Measurements from ENCODE around the gene RSPO4. TPM values are rescaled to one million over a fixed set of nuclear protein-coding genes. Genes with fewer than 3 reads are reported as not detected.

Gene RSPO4
- total and polyA plus RNA-seq, 9 of the 15 experiments (the other 6 are each of a cell fraction or from before 2014, with no cell fraction given), result 0.04 to 0.34 TPM; not detected in 7

DNA sequence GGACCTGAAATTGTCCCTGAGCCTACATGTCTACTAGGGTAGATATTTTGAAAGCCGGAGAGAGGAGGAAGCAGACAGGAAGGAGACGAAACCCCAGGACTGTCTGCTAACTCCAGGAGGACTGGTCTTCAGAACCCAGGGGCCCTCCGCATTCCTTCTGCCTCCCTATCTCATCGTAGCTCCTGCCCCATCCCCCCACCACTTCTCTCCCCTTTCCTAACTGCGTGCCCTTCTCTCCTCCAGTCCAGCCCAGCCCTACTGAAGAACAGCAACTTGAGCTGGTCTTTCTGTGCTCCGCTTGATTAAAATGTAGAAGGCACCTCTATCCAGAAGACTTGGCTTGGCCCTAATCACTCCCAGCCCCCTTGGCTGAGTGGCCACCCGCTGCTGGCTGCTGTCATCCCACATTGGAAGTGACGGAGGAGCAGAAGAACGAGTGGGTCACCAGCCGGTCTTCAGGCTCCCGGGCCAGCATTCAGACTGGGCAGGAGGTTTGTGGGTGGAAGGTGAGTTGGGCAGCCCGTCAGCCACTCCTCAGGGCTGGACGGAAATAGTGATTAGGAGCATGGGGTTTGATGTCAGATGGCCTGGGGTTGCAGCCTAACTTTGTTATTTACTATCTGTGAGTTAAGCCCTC lies 57.2 kb downstream of the RSPO4 start (continued):
- TF ChIP-seq RBM25 (IDR thresholded peaks at IDR 0.05; ENCODE audit: low read depth, low read length, severe bottlenecking), result no peak
- no peak for TF ChIP-seq SETDB1 (IDR thresholded peaks at IDR 0.05; ENCODE audit: low read length)
- TF ChIP-seq SNRNP70 (optimal IDR thresholded peaks at IDR 0.05; ENCODE audit: low read depth, low read length), result no peak
- no peak for TF ChIP-seq NR4A1 (CRISPR knock-in tag; IDR thresholded peaks at IDR 0.05)
- no peak for TF ChIP-seq NR4A1 (tag; IDR thresholded peaks at IDR 0.05)
- TF ChIP-seq PCBP1 (IDR thresholded peaks at IDR 0.05; ENCODE audit: low read depth, low read length, poor library complexity, severe bottlenecking), result no peak
- TF ChIP-seq SAFB (IDR thresholded peaks at IDR 0.05; ENCODE audit: borderline replicate concordance, low read depth, low read length), result no peak
- no peak for TF ChIP-seq NBN (IDR thresholded peaks at IDR 0.05; ENCODE audit: low read depth)

DNA sequence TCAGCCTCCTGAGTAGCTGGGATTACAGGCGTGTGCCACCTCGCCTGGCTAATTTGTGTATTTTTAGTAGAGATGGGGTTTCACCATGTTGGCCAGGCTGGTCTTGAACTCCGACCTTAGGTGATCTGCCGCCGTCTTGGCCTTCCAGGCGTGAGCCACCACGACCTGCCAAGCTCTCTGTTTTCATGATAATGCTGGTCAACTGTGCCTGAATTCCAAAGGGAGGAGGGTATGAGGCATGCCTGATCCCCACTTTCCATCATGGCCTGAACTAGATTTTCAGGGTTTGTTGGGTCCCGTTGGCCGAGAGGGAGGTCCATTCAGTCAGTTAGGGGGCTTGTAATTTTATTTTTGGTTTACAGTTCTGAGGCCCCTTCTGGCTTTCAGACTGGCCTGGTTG lies 58.0 kb downstream of the RSPO4 start:
- 8% methylated on average over 9 of the region's 9 CpGs for WGBS (ENCODE audit: insufficient coverage, low coverage, missing lambda C conversion rate)
- FAIRE-seq (no peak), DNase-seq (ENCODE audit: extremely low read depth in 1 of 4, low spot score in 3 of 4) (no peak), ATAC-seq (no peak)
- H3K4me1 ChIP-seq (replicated peaks in 1 of 2; ENCODE audit: control insufficient read depth in 2 of 2, insufficient read depth in 2 of 2, low read length in 2 of 2), result no peaks in the 10 kb centered on the region; a peak in 1 of 5 replicates
- no peaks in the 10 kb centered on the region for H3K36me3 ChIP-seq (ENCODE audit: control insufficient read depth, insufficient read depth, low read length)
- no peak overlapping the region for H3K4me2 ChIP-seq (ENCODE audit: insufficient read depth, low read length)
- H3K9me1 ChIP-seq (ENCODE audit: control insufficient read depth, insufficient read depth, low read length), result no peaks in the 10 kb centered on the region
- no peaks in the 10 kb centered on the region for H3K9me3 ChIP-seq (replicated peaks; ENCODE audit: control insufficient read depth, insufficient read depth, low read depth, low read length)
- H3K4me3 ChIP-seq, result no peak overlapping the region
- no peak overlapping the region for H2AFZ ChIP-seq (ENCODE audit: low read depth, low read length)
- no peaks in the 10 kb centered on the region for H3K79me2 ChIP-seq (ENCODE audit: control insufficient read depth, insufficient read depth, low read length)
- CTCF ChIA-PET (ENCODE audit: low intra/inter-chr PET ratio), result no interaction called here
- POLR2A ChIA-PET, result interaction anchor here (0.6 kb wide), 1 partner anchor 152 kb away, joined by 4 read pairs; no protein-coding TSS in a partner anchor
- H3K27ac ChIP-seq (ENCODE audit: extremely low read depth, low read depth, low read length), result no peak overlapping the region
- H3K27me3 ChIP-seq (ENCODE audit: control insufficient read depth in 2 of 2, insufficient read depth in 2 of 2, low read length in 2 of 2), result peaks cover 13 to 55% of the 10 kb centered on the region in 2 experiments; a peak in 4 of 5 replicates
- BruUV-seq (replicated peaks), result no TSS peak
- in situ Hi-C loops (cut with MboI), result no loop called here
- no peaks in the 10 kb centered on the region for H4K20me1 ChIP-seq (replicated peaks; ENCODE audit: control insufficient read depth, insufficient read depth, low read length)
- no peak overlapping the region for H3K9ac ChIP-seq (ENCODE audit: insufficient read depth in 1 of 2, low read depth in 2 of 2, low read length in 2 of 2)
- intact Hi-C loops (cut with micrococcal nuclease), result no loop called here
- TF ChIP-seq RBM34 (IDR thresholded peaks at IDR 0.05; ENCODE audit: borderline replicate concordance, insufficient read depth, low read length), result no peak
- TF ChIP-seq BHLHE40 (IDR thresholded peaks at IDR 0.05; ENCODE audit: low read length), result no peak
- TF ChIP-seq POLR2A (conservative IDR thresholded peaks at IDR 0.05), result no peak
- TF ChIP-seq DDX20 (tag; IDR thresholded peaks at IDR 0.05; ENCODE audit: low read depth), result no peak
- TF ChIP-seq, protein P1, sequence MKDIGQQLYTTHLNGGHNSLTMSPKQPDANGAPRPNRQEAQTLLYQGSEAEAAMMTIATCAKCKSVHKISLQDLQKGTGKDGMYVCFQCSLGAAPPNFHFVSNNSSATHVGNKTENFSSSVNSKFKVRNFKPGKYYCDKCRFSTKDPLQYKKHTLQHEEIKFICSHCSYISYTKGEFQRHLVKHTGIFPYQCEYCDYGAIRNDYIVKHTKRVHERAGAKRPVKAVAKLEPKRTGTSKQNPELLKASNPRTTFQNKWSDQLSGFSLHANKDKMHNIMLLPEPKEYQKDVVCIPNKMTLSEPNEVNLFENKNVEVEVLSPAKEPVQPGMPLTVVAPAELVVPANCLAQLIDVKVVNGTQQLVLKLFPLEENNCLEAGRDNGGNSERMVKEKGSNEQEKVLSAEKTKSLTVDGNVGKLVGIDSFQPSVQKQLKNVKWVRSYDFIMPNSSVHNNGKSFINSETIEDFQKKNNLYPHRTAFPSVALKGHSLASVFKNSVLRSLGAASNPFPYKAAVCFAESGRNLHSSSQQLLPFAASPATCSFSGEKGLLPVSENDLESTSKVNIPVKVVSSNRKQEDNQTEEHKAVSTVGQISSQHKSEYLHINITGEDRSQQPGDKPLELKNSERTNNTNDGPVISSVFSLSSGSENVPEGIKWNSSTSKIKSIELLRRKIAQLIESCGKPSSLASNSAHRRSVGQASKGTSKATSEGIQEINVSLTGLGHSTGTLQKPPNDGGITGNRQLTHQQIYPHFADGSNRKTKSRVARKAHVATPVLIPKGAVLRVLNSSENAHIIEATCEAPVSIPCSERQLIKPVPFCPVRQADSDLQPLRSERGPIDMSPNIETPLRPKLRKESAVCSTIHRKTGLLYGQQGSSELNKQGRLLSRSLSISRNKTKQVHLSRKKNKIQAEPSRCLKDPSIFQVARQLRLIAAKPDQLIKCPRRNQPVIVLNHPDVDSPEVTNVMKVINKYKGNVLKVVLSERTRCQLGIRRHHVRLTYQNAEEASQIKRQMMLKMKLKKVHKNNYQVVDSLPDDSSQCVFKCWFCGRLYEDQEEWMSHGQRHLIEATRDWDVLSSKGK (CRISPR knock-in tag; IDR thresholded peaks at IDR 0.05), result no peak
- no peak for TF ChIP-seq GABPB2 (CRISPR knock-in tag; conservative IDR thresholded peaks at IDR 0.05)
- TF ChIP-seq, protein P2, sequence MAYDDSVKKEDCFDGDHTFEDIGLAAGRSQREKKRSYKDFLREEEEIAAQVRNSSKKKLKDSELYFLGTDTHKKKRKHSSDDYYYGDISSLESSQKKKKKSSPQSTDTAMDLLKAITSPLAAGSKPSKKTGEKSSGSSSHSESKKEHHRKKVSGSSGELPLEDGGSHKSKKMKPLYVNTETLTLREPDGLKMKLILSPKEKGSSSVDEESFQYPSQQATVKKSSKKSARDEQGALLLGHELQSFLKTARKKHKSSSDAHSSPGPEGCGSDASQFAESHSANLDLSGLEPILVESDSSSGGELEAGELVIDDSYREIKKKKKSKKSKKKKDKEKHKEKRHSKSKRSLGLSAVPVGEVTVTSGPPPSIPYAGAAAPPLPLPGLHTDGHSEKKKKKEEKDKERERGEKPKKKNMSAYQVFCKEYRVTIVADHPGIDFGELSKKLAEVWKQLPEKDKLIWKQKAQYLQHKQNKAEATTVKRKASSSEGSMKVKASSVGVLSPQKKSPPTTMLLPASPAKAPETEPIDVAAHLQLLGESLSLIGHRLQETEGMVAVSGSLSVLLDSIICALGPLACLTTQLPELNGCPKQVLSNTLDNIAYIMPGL (CRISPR knock-in tag; IDR thresholded peaks at IDR 0.05), result no peak
- no peak for TF ChIP-seq HMG20A (CRISPR knock-in tag; conservative IDR thresholded peaks at IDR 0.05)
- TF ChIP-seq LCOR (CRISPR knock-in tag; IDR thresholded peaks at IDR 0.05), result no peak
- no peak for TF ChIP-seq TEAD1 (CRISPR knock-in tag; IDR thresholded peaks at IDR 0.05)
- no peak for TF ChIP-seq ZNF311 (CRISPR knock-in tag; IDR thresholded peaks at IDR 0.05)
